ENCODE measurements around the gene ZNF575. TPM values are rescaled to one million over a fixed set of nuclear protein-coding genes. Genes with fewer than 3 reads are reported as not detected.
"Not testable (repeated sequence)": the region's sequence is repeated elsewhere in the genome, so short reads cannot be mapped to it uniquely, and the experiment has no call there.

Gene ZNF575
- total RNA-seq, 1 donor from 2014 or later: 2.6 TPM

- H3K4me1 Mint-ChIP-seq (ENCODE audit: low read depth): peaks cover 20% of the 10 kb centered on the region
- DNase-seq (ENCODE audit: low spot score): no peak
- H3K27ac Mint-ChIP-seq: peak overlapping the region; percentile 73
- H3K27me3 Mint-ChIP-seq (ENCODE audit: insufficient read depth): no peaks in the 10 kb centered on the region
- H3K36me3 Mint-ChIP-seq (ENCODE audit: low read depth): peaks cover 17% of the 10 kb centered on the region
- H3K4me3 Mint-ChIP-seq: no peak overlapping the region
- H3K9me3 Mint-ChIP-seq: peaks cover 9% of the 10 kb centered on the region
- intact Hi-C loops (cut with micrococcal nuclease): loop anchor here (1.0 to 2.0 kb wide), 3 partner anchors 28 to 129 kb away; partner anchors contain the start of genes PINLYP and XRCC1
Observed at GRCh38 chr19:43534816-43535761, 2.1 kb downstream of the ZNF575 start.

GRCh38 chr19:43538922-43539321, 5.9 kb downstream of the ZNF575 start:
- Mint-ChIP-seq H3K27ac (no peak overlapping the region), H3K9me3 (peaks cover 9% of the 10 kb centered on the region), H3K27me3 (ENCODE audit: insufficient read depth) (no peaks in the 10 kb centered on the region), H3K36me3 (ENCODE audit: low read depth) (peaks cover 28% of the 10 kb centered on the region), H3K4me1 (ENCODE audit: low read depth) (peaks cover 4% of the 10 kb centered on the region), H3K4me3 (no peak overlapping the region)
- DNase-seq (ENCODE audit: low spot score): no peak
- intact Hi-C loops (cut with micrococcal nuclease): no loop called here

- Mint-ChIP-seq H3K9me3 (peaks cover 9% of the 10 kb centered on the region), H3K36me3 (ENCODE audit: low read depth) (peaks cover 27% of the 10 kb centered on the region), H3K4me1 (ENCODE audit: low read depth) (no peaks in the 10 kb centered on the region), H3K27me3 (ENCODE audit: insufficient read depth) (no peaks in the 10 kb centered on the region), H3K27ac (no peak overlapping the region), H3K4me3 (no peak overlapping the region)
- DNase-seq (ENCODE audit: low spot score): no peak
- intact Hi-C loops (cut with micrococcal nuclease): no loop called here
Observed at GRCh38 chr19:43540381-43540780, 7.4 kb downstream of the ZNF575 start.

- no peak for DNase-seq (ENCODE audit: low spot score)
- Mint-ChIP-seq H3K9me3 (peaks cover 9% of the 10 kb centered on the region), H3K27me3 (ENCODE audit: insufficient read depth) (no peaks in the 10 kb centered on the region), H3K4me1 (ENCODE audit: low read depth) (no peaks in the 10 kb centered on the region), H3K36me3 (ENCODE audit: low read depth) (peaks cover 26% of the 10 kb centered on the region), H3K27ac (no peak overlapping the region), H3K4me3 (no peak overlapping the region)
- intact Hi-C loops (cut with micrococcal nuclease): no loop called here
Observed at GRCh38 chr19:43541920-43542650, 9.1 kb downstream of the ZNF575 start.

GRCh38 chr19:43544077-43544476, 11.1 kb downstream of the ZNF575 start:
- no peak for DNase-seq (ENCODE audit: low spot score)
- no peaks in the 10 kb centered on the region for H3K4me1 Mint-ChIP-seq (ENCODE audit: low read depth)
- peaks cover 3% of the 10 kb centered on the region for H3K9me3 Mint-ChIP-seq
- H3K4me3 Mint-ChIP-seq: no peak overlapping the region
- no peaks in the 10 kb centered on the region for H3K27me3 Mint-ChIP-seq (ENCODE audit: insufficient read depth)
- intact Hi-C loops (cut with micrococcal nuclease): no loop called here
- peaks cover 21% of the 10 kb centered on the region for H3K36me3 Mint-ChIP-seq (ENCODE audit: low read depth)
- H3K27ac Mint-ChIP-seq: no peak overlapping the region

- DNase-seq (ENCODE audit: low spot score): no peak
- H3K36me3 Mint-ChIP-seq (ENCODE audit: low read depth): peaks cover 12% of the 10 kb centered on the region
- intact Hi-C loops (cut with micrococcal nuclease): no loop called here
- H3K4me3 Mint-ChIP-seq: no peak overlapping the region
- no peaks in the 10 kb centered on the region for H3K4me1 Mint-ChIP-seq (ENCODE audit: low read depth)
- H3K9me3 Mint-ChIP-seq: no peaks in the 10 kb centered on the region
- H3K27me3 Mint-ChIP-seq (ENCODE audit: insufficient read depth): no peaks in the 10 kb centered on the region
- H3K27ac Mint-ChIP-seq: no peak overlapping the region
Observed at GRCh38 chr19:43545276-43545675, 12.3 kb downstream of the ZNF575 start.

DNA sequence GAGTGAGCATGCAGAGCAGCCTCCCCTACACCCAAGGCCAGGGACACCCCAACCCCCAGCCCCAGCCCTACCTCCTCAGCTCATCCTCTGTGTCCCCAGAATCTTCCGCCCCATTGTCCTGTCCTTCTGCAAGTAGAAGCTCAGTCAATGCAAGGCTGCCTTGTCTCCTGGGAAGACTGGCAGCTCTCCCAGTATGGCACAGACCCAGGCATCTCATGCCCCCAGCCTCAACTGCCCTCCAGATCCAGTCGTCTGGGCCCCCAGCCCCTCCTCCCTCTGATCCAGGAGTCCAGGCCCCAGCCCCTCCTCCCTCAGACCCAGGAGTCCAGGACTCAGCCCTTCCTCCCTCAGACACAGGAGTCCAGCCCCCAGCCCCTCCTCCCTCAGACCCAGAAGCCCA, 13.0 kb downstream of the ZNF575 start:
- Mint-ChIP-seq H3K4me1 (ENCODE audit: low read depth) (no peaks in the 10 kb centered on the region), H3K27ac (no peak overlapping the region), H3K27me3 (ENCODE audit: insufficient read depth) (no peaks in the 10 kb centered on the region), H3K4me3 (no peak overlapping the region), H3K9me3 (no peaks in the 10 kb centered on the region), H3K36me3 (ENCODE audit: low read depth) (peaks cover 8% of the 10 kb centered on the region)
- intact Hi-C loops (cut with micrococcal nuclease): no loop called here
- no peak for DNase-seq (ENCODE audit: low spot score)

DNA sequence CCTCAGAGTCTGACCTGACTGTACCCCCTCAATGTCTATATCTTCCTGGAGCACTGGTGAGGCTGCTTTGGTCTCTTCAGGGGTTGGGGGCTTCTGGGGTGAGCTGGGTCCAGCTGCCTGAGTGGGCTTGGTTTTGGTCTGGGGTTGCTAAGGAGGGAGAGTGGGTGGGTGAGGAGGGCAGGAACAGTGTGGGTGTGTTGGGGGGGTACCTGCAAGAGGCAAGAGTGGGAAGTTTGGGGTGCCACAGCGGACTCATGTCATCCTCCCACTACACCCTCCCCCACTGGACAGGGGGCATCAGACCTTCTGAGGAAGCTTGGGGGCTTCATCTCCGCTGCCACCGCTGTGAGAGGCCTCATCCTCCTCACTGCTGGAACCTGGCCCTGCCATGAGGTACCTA, 13.6 kb downstream of the ZNF575 start:
- no peaks in the 10 kb centered on the region for H3K4me1 Mint-ChIP-seq (ENCODE audit: low read depth)
- DNase-seq (ENCODE audit: low spot score): no peak
- intact Hi-C loops (cut with micrococcal nuclease): no loop called here
- H3K36me3 Mint-ChIP-seq (ENCODE audit: low read depth): peaks cover 9% of the 10 kb centered on the region
- no peak overlapping the region for H3K27ac Mint-ChIP-seq
- H3K27me3 Mint-ChIP-seq (ENCODE audit: insufficient read depth): no peaks in the 10 kb centered on the region
- no peaks in the 10 kb centered on the region for H3K9me3 Mint-ChIP-seq
- H3K4me3 Mint-ChIP-seq: no peak overlapping the region

GRCh38 chr19:43547926-43548325, 14.9 kb downstream of the ZNF575 start:
- H3K27ac Mint-ChIP-seq; H3K4me3 Mint-ChIP-seq; H3K9me3 Mint-ChIP-seq; intact Hi-C loops (cut with micrococcal nuclease); DNase-seq (ENCODE audit: low spot score); H3K4me1 Mint-ChIP-seq (ENCODE audit: low read depth); H3K36me3 Mint-ChIP-seq (ENCODE audit: low read depth); H3K27me3 Mint-ChIP-seq (ENCODE audit: insufficient read depth): not testable (repeated sequence)

- Mint-ChIP-seq H3K36me3 (ENCODE audit: low read depth) (peaks cover 6% of the 10 kb centered on the region), H3K27me3 (ENCODE audit: insufficient read depth) (no peaks in the 10 kb centered on the region), H3K9me3 (no peaks in the 10 kb centered on the region), H3K4me1 (ENCODE audit: low read depth) (no peaks in the 10 kb centered on the region), H3K27ac (no peak overlapping the region), H3K4me3 (no peak overlapping the region)
- intact Hi-C loops (cut with micrococcal nuclease): no loop called here
- DNase-seq (ENCODE audit: low spot score): no peak
Observed at GRCh38 chr19:43548706-43549105, 15.7 kb downstream of the ZNF575 start.

- Mint-ChIP-seq H3K27me3 (ENCODE audit: insufficient read depth) (no peaks in the 10 kb centered on the region), H3K27ac (no peak overlapping the region), H3K4me3 (no peak overlapping the region), H3K36me3 (ENCODE audit: low read depth) (peaks cover 10% of the 10 kb centered on the region), H3K4me1 (ENCODE audit: low read depth) (peaks cover 9% of the 10 kb centered on the region), H3K9me3 (no peaks in the 10 kb centered on the region)
- intact Hi-C loops (cut with micrococcal nuclease): loop anchor here (10.0 kb wide), 1 partner anchor 173 kb away; no protein-coding TSS in a partner anchor
- no peak for DNase-seq (ENCODE audit: low spot score)
Observed at GRCh38 chr19:43551399-43552197, 18.6 kb downstream of the ZNF575 start.

DNA sequence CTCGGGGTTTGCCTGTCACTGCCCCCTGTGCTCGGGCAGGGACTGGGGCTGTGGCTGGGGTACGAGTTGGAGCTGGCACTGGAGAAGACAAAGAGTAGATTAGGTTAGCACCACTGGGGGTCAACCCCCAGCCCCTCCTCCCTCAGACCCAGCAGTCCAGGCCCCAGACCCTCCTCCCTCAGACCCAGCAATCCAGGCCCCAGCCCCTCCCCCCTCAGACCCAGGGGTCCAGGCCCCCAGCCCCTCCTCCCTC, 19.1 kb downstream of the ZNF575 start:
- H3K9me3 Mint-ChIP-seq: no peaks in the 10 kb centered on the region
- no peak overlapping the region for H3K27ac Mint-ChIP-seq
- DNase-seq (ENCODE audit: low spot score): no peak
- intact Hi-C loops (cut with micrococcal nuclease): loop anchor here (10.0 kb wide), 1 partner anchor 173 kb away; no protein-coding TSS in a partner anchor
- H3K4me3 Mint-ChIP-seq: no peak overlapping the region
- peaks cover 9% of the 10 kb centered on the region for H3K4me1 Mint-ChIP-seq (ENCODE audit: low read depth)
- H3K36me3 Mint-ChIP-seq (ENCODE audit: low read depth): peaks cover 10% of the 10 kb centered on the region
- no peaks in the 10 kb centered on the region for H3K27me3 Mint-ChIP-seq (ENCODE audit: insufficient read depth)
